Osteoblast (primary cell): ENCODE measurements around the gene GPR137C. TPM values are rescaled to one million over a fixed set of nuclear protein-coding genes. Genes with fewer than 3 reads are reported as not detected.
"Not testable (repeated sequence)": the region's sequence is repeated elsewhere in the genome, so short reads cannot be mapped to it uniquely, and the experiment has no call there.

Experiments
- DNase-seq: peaks from one replicate; pipeline ENCODE4 v3.0.0; 2011; ENCODE audit warnings: low spot score, mixed read lengths; ENCODE audit not compliant: insufficient read length; ENCODE audit errors: missing footprints
- H2AFZ ChIP-seq: 2 replicates; pipeline ENCODE4 v1.6.0; 2011; ENCODE audit warnings: mild to moderate bottlenecking, low read length
- H3K27ac ChIP-seq: 2 replicates; pipeline ENCODE4 v1.5.1; 2011; ENCODE audit warnings: mild to moderate bottlenecking, low read depth, low read length, moderate library complexity
- H3K27me3 ChIP-seq: 2 replicates; pipeline ENCODE4 v1.6.0; 2012; ENCODE audit warnings: mild to moderate bottlenecking, control low read depth, inconsistent platforms, low read length, moderate library complexity; ENCODE audit not compliant: insufficient read depth
- H3K36me3 ChIP-seq: 2 replicates; pipeline ENCODE4 v1.5.1; 2011; ENCODE audit warnings: mild to moderate bottlenecking, low read length, control low read depth, moderate library complexity; ENCODE audit not compliant: insufficient read depth
- H3K4me1 ChIP-seq: 2 replicates; pipeline ENCODE4 v1.5.1; 2011; ENCODE audit warnings: mild to moderate bottlenecking, low read length, control low read depth, moderate library complexity; ENCODE audit not compliant: insufficient read depth
- H3K4me2 ChIP-seq: 2 replicates; pipeline ENCODE4 v1.6.0; 2011; ENCODE audit warnings: mild to moderate bottlenecking, low read length; ENCODE audit not compliant: insufficient read depth
- H3K4me3 ChIP-seq: fragments of 200-600 bp; sonication (generic); 3 replicates; pipeline ENCODE4 v1.5.1; 2012; ENCODE audit warnings: mild to moderate bottlenecking, low read length, inconsistent platforms; ENCODE audit not compliant: insufficient read depth
- H3K79me2 ChIP-seq: 2 replicates; pipeline ENCODE4 v1.6.0; 2012; ENCODE audit warnings: mild to moderate bottlenecking, low read length, control low read depth, inconsistent platforms; ENCODE audit not compliant: insufficient read depth
- H3K9me3 ChIP-seq: 2 replicates; pipeline ENCODE4 v1.5.1; 2011; ENCODE audit warnings: low read depth, low read length, control low read depth
- H4K20me1 ChIP-seq: 2 replicates; pipeline ENCODE4 v1.6.0; 2012; ENCODE audit warnings: mild to moderate bottlenecking, low read length, control low read depth; ENCODE audit not compliant: insufficient read depth
- total RNA-seq: library from RNA; depleted of rRNA; stranded (reverse); fragments of >200 nt; gene quantifications from 2 replicates; pipeline ENCODE4 v1.2.3, GENCODE V29; 2012
- TF ChIP-seq, protein P1 (sequence below): IDR thresholded peaks from 2 replicates; pipeline ENCODE4 v1.5.1; 2011; ENCODE audit warnings: mild to moderate bottlenecking, low read depth, low read length, moderate library complexity; ENCODE audit errors: extremely low read depth

GPR137C gene
- total RNA-seq, 1 donor = 0.36 TPM

- no peaks in the 10 kb centered on the region for H3K27me3 ChIP-seq
- DNase-seq = peak; percentile 68
- TF ChIP-seq, protein P1, sequence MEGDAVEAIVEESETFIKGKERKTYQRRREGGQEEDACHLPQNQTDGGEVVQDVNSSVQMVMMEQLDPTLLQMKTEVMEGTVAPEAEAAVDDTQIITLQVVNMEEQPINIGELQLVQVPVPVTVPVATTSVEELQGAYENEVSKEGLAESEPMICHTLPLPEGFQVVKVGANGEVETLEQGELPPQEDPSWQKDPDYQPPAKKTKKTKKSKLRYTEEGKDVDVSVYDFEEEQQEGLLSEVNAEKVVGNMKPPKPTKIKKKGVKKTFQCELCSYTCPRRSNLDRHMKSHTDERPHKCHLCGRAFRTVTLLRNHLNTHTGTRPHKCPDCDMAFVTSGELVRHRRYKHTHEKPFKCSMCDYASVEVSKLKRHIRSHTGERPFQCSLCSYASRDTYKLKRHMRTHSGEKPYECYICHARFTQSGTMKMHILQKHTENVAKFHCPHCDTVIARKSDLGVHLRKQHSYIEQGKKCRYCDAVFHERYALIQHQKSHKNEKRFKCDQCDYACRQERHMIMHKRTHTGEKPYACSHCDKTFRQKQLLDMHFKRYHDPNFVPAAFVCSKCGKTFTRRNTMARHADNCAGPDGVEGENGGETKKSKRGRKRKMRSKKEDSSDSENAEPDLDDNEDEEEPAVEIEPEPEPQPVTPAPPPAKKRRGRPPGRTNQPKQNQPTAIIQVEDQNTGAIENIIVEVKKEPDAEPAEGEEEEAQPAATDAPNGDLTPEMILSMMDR = no peak
Measured at GRCh38 chr14:52563120-52563519, 10.5 kb downstream of the GPR137C start.

DNA sequence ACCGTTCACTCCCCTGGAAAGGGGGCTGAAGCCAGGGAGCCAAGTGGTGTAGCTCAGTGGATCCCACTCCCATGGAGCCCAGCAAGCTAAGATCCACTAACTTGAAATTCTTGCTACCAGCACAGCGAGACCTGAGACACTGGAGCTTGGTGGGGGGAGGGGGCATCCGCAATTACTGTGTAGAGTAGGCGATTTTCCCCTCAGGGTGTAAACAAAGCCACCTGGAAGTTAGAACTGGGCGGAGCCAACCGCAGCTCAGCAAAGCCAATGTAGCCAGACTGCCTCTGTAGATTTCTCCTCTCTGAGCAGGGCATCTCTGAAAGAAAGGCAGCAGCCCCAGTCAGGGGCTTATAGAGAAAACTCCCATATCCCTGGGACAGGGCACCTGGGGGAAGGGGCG is 15.8 kb downstream of the GPR137C start:
- H3K4me3 ChIP-seq, H3K4me1 ChIP-seq, H3K79me2 ChIP-seq, H3K9me3 ChIP-seq, H3K27ac ChIP-seq, H3K4me2 ChIP-seq, H4K20me1 ChIP-seq, H3K27me3 ChIP-seq, H2AFZ ChIP-seq, DNase-seq, H3K36me3 ChIP-seq: not testable (repeated sequence)

More at GRCh38 chr14:52563120-52563519, 10.5 kb downstream of the GPR137C start:
- H3K27ac ChIP-seq = no peak overlapping the region
- no peak overlapping the region for H3K4me2 ChIP-seq
- H4K20me1 ChIP-seq = no peaks in the 10 kb centered on the region
- no peak overlapping the region for H2AFZ ChIP-seq
- H3K9me3 ChIP-seq = no peaks in the 10 kb centered on the region
- H3K4me1 ChIP-seq = peaks cover 4% of the 10 kb centered on the region
- H3K4me3 ChIP-seq = no peak overlapping the region
- H3K79me2 ChIP-seq = no peaks in the 10 kb centered on the region
- no peaks in the 10 kb centered on the region for H3K36me3 ChIP-seq

GRCh38 chr14:52575858-52576257 is 23.2 kb downstream of the GPR137C start:
- Histone ChIP-seq H3K36me3 (no peaks in the 10 kb centered on the region), H4K20me1 (no peaks in the 10 kb centered on the region), H3K27ac (no peak overlapping the region), H3K4me3 (no peak overlapping the region), H3K79me2 (no peaks in the 10 kb centered on the region), H3K4me2 (no peak overlapping the region), H3K27me3 (no peaks in the 10 kb centered on the region), H3K4me1 (no peaks in the 10 kb centered on the region), H2AFZ (no peak overlapping the region), H3K9me3 (no peaks in the 10 kb centered on the region)
- no peak for DNase-seq
- TF ChIP-seq, protein P1 = no peak

GRCh38 chr14:52583544-52583943 is 30.9 kb downstream of the GPR137C start:
- Histone ChIP-seq H3K4me2 (no peak overlapping the region), H3K4me1 (no peaks in the 10 kb centered on the region), H2AFZ (peak overlapping the region; percentile 11), H3K36me3 (no peaks in the 10 kb centered on the region), H3K9me3 (no peaks in the 10 kb centered on the region), H3K27ac (no peak overlapping the region), H4K20me1 (no peaks in the 10 kb centered on the region), H3K4me3 (no peak overlapping the region), H3K27me3 (no peaks in the 10 kb centered on the region), H3K79me2 (no peaks in the 10 kb centered on the region)
- no peak for DNase-seq
- TF ChIP-seq, protein P1 = no peak
